GM21367 (cell line): ENCODE results near the gene RAMAC.
"Not testable (repeated sequence)": the region's sequence is repeated elsewhere in the genome, so short reads cannot be mapped to it uniquely, and the experiment has no call there.

ENCODE experiments used
- ATAC-seq: cut with Tn5 transposase; IDR thresholded peaks from one replicate; pipeline ENCODE4 v1.9.1; 2021; ENCODE audit not compliant: unreplicated experiment

The RAMAC gene

GRCh38 chr15:82966671-82967071 is 19.3 kb upstream of the RAMAC start:
- ATAC-seq, result peak; percentile 78

- no peak for ATAC-seq
Observed at GRCh38 chr15:82968066-82968465, 17.9 kb upstream of the RAMAC start.

GRCh38 chr15:82969353-82969752 is 16.7 kb upstream of the RAMAC start:
- ATAC-seq, result no peak

GRCh38 chr15:82970078-82970686 is 15.8 kb upstream of the RAMAC start:
- no peak for ATAC-seq

GRCh38 chr15:82970696-82971095 is 15.3 kb upstream of the RAMAC start:
- no peak for ATAC-seq

- ATAC-seq, result no peak
Observed at GRCh38 chr15:82971218-82971984, 14.6 kb upstream of the RAMAC start.

GRCh38 chr15:82972990-82973389 is 13.0 kb upstream of the RAMAC start:
- no peak for ATAC-seq

GRCh38 chr15:82977076-82977475 is 8.9 kb upstream of the RAMAC start:
- no peak for ATAC-seq

- ATAC-seq, result no peak
Observed at GRCh38 chr15:82978438-82978837, 7.6 kb upstream of the RAMAC start.

- no peak for ATAC-seq
Observed at GRCh38 chr15:82979726-82980125, 6.3 kb upstream of the RAMAC start.

GRCh38 chr15:82980981-82981380 is 5.0 kb upstream of the RAMAC start:
- no peak for ATAC-seq

- ATAC-seq, result peak; percentile 3
Observed at GRCh38 chr15:82986442-82986780, 401 bp downstream of the RAMAC start.

GRCh38 chr15:82992436-82992998 is 6.5 kb downstream of the RAMAC start:
- ATAC-seq, result no peak

- no peak for ATAC-seq
Observed at GRCh38 chr15:82993144-82993543, 7.1 kb downstream of the RAMAC start.

- no peak for ATAC-seq
Observed at GRCh38 chr15:82995076-82995475, 9.1 kb downstream of the RAMAC start.

GRCh38 chr15:82995938-82996337 is 9.9 kb downstream of the RAMAC start:
- no peak for ATAC-seq

GRCh38 chr15:82999426-82999825 is 13.4 kb downstream of the RAMAC start:
- no peak for ATAC-seq

- peak; percentile 68 for ATAC-seq
Observed at GRCh38 chr15:82999905-83000671, 14.1 kb downstream of the RAMAC start.

- ATAC-seq, result not testable (repeated sequence)
Observed at GRCh38 chr15:83000672-83001031, 14.6 kb downstream of the RAMAC start.

GRCh38 chr15:83010709-83011270 is 24.8 kb downstream of the RAMAC start:
- peak; percentile 54 for ATAC-seq

- peak; percentile 89 for ATAC-seq
Observed at GRCh38 chr15:83011271-83012075, 25.5 kb downstream of the RAMAC start, which contains the start of gene C15orf40. Gene C15orf40 (minus strand): TSS chr15:83011639. CDS start chr15:83011607, 32 bp downstream.
